Ectodermal cell (in vitro differentiated cells): Measurements from ENCODE around the gene KLHDC4.
"Not testable (repeated sequence)": the region's sequence is repeated elsewhere in the genome, so short reads cannot be mapped to it uniquely, and the experiment has no call there.

ENCODE experiments used
- H3K27ac ChIP-seq: 2 replicates; pipeline ENCODE4 v1.7.0; 2013; ENCODE audit warnings: mild to moderate bottlenecking, low read depth, low read length; ENCODE audit not compliant: insufficient read depth, poor library complexity, severe bottlenecking
- H3K27me3 ChIP-seq: 2 replicates; pipeline ENCODE4 v1.7.0; 2013; ENCODE audit warnings: mild to moderate bottlenecking, low read length; ENCODE audit not compliant: insufficient read depth, control insufficient read depth, poor library complexity, severe bottlenecking
- H3K36me3 ChIP-seq: one replicate; pipeline ENCODE4 v1.7.0; 2013; ENCODE audit warnings: low read length; ENCODE audit not compliant: control insufficient read depth, insufficient read depth
- H3K4me1 ChIP-seq: one replicate; pipeline ENCODE4 v1.7.0; 2013; ENCODE audit warnings: low read length; ENCODE audit not compliant: control insufficient read depth, insufficient read depth
- H3K4me3 ChIP-seq: 2 replicates; pipeline ENCODE4 v1.7.0; 2013; ENCODE audit warnings: low read depth, low read length, control low read depth; ENCODE audit not compliant: insufficient read depth
- H3K9me3 ChIP-seq: 2 replicates; pipeline ENCODE4 v1.7.0; 2013; ENCODE audit warnings: mild to moderate bottlenecking, low read length, moderate library complexity; ENCODE audit not compliant: control insufficient read depth
- WGBS, 2 experiments: methylation state at CpG; one replicate each; pipeline ENCODE4 v1.1.7; 2013; ENCODE audit warnings: missing lambda C conversion rate in 2 of 2; 5-methylcytosine and 5-hydroxymethylcytosine counted together

KLHDC4 gene

DNA sequence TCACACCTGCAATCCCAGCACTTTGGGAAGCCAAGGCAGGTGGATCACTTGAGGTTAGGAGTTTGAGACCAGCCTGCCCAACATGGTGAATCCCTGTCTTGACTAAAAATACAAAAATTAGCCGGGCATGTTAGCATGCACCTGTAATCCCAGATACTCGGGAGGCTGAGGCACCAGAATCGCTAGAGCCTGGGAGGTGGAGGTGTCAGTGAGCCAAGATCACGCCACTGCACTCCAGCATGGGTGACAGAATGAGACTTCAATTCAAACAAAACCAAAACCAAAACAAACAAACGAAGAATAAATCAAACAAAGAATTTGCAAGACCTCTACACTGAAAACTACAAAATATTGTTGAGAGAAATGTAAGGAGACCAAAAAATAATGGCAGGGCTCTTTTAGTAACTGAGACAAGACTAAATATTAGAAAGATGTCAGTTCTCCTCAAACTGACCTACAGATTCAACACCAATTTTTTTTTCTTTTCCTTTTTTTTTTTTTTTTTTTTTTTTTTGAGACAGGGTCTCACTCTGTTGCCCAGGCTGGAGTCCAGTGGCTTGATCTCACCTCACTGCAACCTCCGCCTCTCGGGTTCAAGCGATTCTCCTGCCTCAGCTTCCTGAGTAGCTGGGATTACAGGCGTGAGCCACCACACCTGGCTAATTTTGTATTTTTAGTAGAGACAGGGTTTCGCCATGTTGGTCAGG, 23.1 kb upstream of the KLHDC4 start:
- H3K4me1 ChIP-seq, H3K27me3 ChIP-seq, H3K27ac ChIP-seq, H3K9me3 ChIP-seq, H3K4me3 ChIP-seq, H3K36me3 ChIP-seq: not testable (repeated sequence)
- WGBS, 2 experiments: 87 to 93% methylated on average over 10 of the region's 10 CpGs

DNA sequence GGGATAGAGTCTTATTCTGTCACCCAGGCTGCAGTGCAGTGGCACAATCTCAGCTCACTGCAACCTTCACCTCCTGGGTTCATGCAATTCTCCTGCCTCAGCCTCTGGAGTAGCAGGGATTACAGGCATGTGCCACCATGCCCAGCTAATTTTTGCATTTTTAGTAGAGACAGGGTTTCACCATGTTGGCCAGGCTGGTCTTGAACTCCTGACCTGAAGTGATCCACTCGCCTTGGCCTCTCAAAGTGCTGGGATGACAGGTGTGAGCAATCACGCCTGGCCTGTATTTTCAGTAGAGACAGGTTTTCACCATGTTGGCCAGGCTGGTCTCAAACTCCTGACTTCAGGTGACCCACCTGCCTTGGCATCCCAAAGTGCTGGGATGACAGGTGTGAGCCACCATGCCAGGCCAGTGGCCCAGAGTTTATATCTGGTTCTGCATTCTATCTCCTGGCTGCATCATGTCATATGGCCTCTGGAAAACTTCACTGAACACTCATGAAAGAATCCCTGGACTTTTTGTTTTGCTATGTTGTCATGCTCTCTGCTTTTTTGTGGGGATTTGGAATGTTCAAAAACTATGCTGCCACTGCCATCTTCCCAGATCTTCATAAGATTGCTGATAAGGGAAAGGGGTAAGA, 21.8 kb upstream of the KLHDC4 start:
- 89 to 96% methylated on average over 2 of the region's 2 CpGs for WGBS, 2 experiments
- H3K9me3 ChIP-seq, H3K4me3 ChIP-seq, H3K27me3 ChIP-seq, H3K36me3 ChIP-seq, H3K27ac ChIP-seq, H3K4me1 ChIP-seq: not testable (repeated sequence)

GRCh38 chr16:87784812-87785211, 19.0 kb upstream of the KLHDC4 start:
- no peaks in the 10 kb centered on the region for H3K9me3 ChIP-seq
- H3K36me3 ChIP-seq: no peaks in the 10 kb centered on the region
- no peak overlapping the region for H3K27ac ChIP-seq
- no peaks in the 10 kb centered on the region for H3K27me3 ChIP-seq
- WGBS, 2 experiments: 84 to 86% methylated on average over 10 of the region's 10 CpGs
- H3K4me1 ChIP-seq: no peaks in the 10 kb centered on the region
- H3K4me3 ChIP-seq: no peak overlapping the region

DNA sequence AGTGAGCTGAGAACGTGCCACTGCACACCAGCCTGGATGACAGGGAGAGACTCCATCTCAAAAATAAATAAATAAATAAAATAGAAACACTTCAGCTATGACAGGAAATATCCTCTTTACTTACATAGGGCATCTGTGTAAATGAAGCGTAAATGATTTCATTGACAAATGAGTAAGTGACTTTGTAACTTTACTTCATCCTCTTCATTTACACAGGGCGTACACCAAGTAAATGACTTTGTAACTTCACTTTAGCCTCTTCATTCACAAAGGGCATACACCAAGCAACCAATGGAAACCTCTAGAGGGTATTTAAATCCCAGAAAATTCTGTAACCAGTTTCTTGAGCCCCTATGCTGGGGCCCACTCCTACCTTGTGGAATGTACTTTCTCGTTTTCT, 16.2 kb upstream of the KLHDC4 start:
- H3K4me1 ChIP-seq: no peaks in the 10 kb centered on the region
- no peaks in the 10 kb centered on the region for H3K36me3 ChIP-seq
- no peak overlapping the region for H3K27ac ChIP-seq
- H3K27me3 ChIP-seq: no peaks in the 10 kb centered on the region
- H3K9me3 ChIP-seq: no peaks in the 10 kb centered on the region
- WGBS, 2 experiments: 79 to 93% methylated on average over 2 to 4 of the region's 4 CpGs
- H3K4me3 ChIP-seq: no peak overlapping the region

DNA sequence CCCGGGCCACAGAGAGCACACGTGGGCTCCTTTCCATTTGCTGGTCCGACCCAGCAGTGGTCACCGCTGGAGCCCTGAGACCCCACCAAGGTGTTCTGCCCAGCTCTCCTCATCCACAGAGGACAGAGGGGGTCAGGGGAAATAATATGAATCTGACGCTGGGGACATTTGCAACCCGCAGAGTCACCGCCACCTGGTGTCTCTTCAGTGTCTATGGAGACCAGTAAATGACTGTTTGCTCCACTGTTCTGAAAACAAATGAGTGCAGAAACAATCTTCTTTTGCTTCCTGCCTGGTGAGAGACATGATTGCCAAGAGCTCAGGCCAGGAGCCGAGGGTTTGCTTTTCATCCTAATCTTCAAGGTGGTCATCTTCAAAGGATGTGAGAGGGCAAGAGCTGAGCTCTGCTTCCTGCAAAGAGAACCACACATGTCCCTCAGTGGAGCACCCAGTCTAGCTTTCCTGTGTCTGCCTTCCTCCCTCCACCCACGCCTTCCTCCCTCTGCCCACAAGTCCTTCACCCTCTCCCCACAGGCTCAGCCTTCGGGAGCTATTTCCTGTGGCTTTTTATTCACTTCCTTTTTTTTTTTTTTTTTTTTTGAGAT, 14.7 kb upstream of the KLHDC4 start:
- Histone ChIP-seq H3K4me3 (no peak overlapping the region), H3K4me1 (no peaks in the 10 kb centered on the region), H3K27ac (no peak overlapping the region), H3K9me3 (no peaks in the 10 kb centered on the region), H3K27me3 (no peaks in the 10 kb centered on the region), H3K36me3 (no peaks in the 10 kb centered on the region)
- 88 to 91% methylated on average over 10 of the region's 10 CpGs for WGBS, 2 experiments

GRCh38 chr16:87778830-87779579, 13.2 kb upstream of the KLHDC4 start:
- H3K9me3 ChIP-seq: no peaks in the 10 kb centered on the region
- no peak overlapping the region for H3K4me3 ChIP-seq
- peak overlapping the region; percentile 89 for H3K27ac ChIP-seq
- H3K4me1 ChIP-seq: no peaks in the 10 kb centered on the region
- no peaks in the 10 kb centered on the region for H3K36me3 ChIP-seq
- H3K27me3 ChIP-seq: no peaks in the 10 kb centered on the region
- 29 to 32% methylated on average over 40 to 41 of the region's 41 CpGs for WGBS, 2 experiments

GRCh38 chr16:87778476-87778829, 12.7 kb upstream of the KLHDC4 start:
- H3K4me1 ChIP-seq: no peaks in the 10 kb centered on the region
- H3K27ac ChIP-seq: peak overlapping the region; percentile 89
- no peaks in the 10 kb centered on the region for H3K9me3 ChIP-seq
- no peaks in the 10 kb centered on the region for H3K36me3 ChIP-seq
- no peak overlapping the region for H3K4me3 ChIP-seq
- 90 to 92% methylated on average over 13 of the region's 13 CpGs for WGBS, 2 experiments
- no peaks in the 10 kb centered on the region for H3K27me3 ChIP-seq

DNA sequence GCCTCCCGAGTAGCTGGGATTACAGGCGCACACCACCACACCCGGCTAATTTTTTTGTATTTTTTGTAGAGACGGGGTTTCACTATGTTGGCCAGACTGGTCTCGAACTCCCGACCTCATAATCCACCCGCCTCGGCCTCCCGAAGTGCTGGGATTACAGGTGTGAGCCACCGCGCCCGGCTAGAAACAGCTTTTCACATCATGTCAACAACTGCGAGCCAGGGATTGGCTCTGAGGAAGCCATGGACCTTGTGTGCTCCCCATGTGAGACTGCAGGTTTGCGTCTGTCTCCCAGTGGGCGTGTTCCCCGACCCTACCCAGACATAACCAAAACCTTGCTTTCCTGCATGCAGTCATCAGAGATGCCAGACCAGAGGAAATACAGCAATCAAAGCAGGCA, 8.1 kb upstream of the KLHDC4 start:
- not testable (repeated sequence) for H3K36me3 ChIP-seq, H3K4me1 ChIP-seq, H3K27ac ChIP-seq, H3K9me3 ChIP-seq, H3K4me3 ChIP-seq, H3K27me3 ChIP-seq
- 91 to 93% methylated on average over 16 of the region's 16 CpGs for WGBS, 2 experiments

DNA sequence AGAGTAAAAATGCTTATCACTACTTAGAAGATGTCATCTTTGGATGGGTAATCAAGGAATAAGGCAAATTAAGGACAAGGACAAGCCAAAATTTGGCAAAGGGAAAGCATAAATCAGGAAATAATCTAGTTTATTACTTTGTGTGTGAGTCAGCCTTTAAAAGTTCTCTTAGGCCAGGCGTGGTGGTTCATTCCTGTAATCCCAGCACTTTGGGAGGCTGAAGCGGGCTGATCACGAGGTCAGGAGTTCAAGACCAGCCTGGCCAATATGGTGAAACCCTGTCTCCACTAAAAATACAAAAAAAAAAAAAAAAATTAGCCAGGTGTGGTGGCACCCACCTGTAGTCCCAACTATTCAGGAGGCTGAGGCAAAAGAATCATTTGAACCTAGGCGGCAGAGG, 1.7 kb upstream of the KLHDC4 start:
- not testable (repeated sequence) for H3K27ac ChIP-seq, H3K9me3 ChIP-seq, H3K27me3 ChIP-seq, H3K4me3 ChIP-seq, H3K36me3 ChIP-seq, H3K4me1 ChIP-seq
- WGBS, 2 experiments: 88 to 95% methylated on average over 4 of the region's 4 CpGs

DNA sequence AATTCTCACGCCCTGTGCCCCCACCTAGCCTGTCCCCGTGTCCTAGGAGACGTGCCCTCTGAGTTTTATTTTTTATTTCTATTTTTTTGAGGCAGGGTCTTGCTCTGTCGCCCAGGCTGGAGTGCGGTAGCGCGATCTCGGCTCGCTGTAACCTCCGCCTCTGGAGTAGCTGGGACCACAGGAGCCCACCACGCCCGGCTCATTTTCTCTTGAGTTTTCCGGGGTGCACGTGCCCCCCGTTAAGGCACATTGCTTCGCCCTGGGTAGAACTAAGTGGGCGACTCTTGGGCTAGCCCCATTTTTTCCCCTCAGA, 655 bp upstream of the KLHDC4 start:
- Histone ChIP-seq H3K4me3 (peak overlapping the region; percentile 81), H3K27me3 (no peaks in the 10 kb centered on the region), H3K4me1 (peaks cover 6% of the 10 kb centered on the region), H3K27ac (no peak overlapping the region), H3K36me3 (no peaks in the 10 kb centered on the region), H3K9me3 (no peaks in the 10 kb centered on the region)
- 84 to 87% methylated on average over 17 of the region's 17 CpGs for WGBS, 2 experiments
